T-helper 1 cell treated with Interleukin-12 subunit alpha and Interleukin-12 subunit beta and Interleukin-4 antibody, amounts not matched to agents 30 ng/mL and 1 ng/mL, for 36 hours (primary cell): ENCODE measurements around the gene OR10A6. TPM values are rescaled to one million over a fixed set of nuclear protein-coding genes. Genes with fewer than 3 reads are reported as not detected.

ENCODE experiments used
- intact Hi-C: fragments of 100-400 bp; cut with micrococcal nuclease; formaldehyde crosslinking; loops from one replicate; pipeline ENCODE4 v1.15.1; 2024
- total RNA-seq: library from RNA; stranded (reverse); gene quantifications from 2 replicates; pipeline ENCODE4 v1.2.3, GENCODE V29; 2022

OR10A6 gene
- total RNA-seq, 1 donor from 2014 or later, result not detected

GRCh38 chr11:7910286-7910788 is 20.7 kb downstream of the OR10A6 start:
- intact Hi-C loops, result no loop called here

- intact Hi-C loops, result no loop called here
Observed at GRCh38 chr11:7909585-7910285, 21.3 kb downstream of the OR10A6 start.

GRCh38 chr11:7907121-7907520 is 23.9 kb downstream of the OR10A6 start:
- intact Hi-C loops, result no loop called here

- intact Hi-C loops, result no loop called here
Observed at GRCh38 chr11:7906481-7906880, 24.6 kb downstream of the OR10A6 start.

- intact Hi-C loops, result no loop called here
Observed at GRCh38 chr11:7905961-7906429, 25.1 kb downstream of the OR10A6 start.

- intact Hi-C loops, result no loop called here
Observed at GRCh38 chr11:7905549-7905948, 25.5 kb downstream of the OR10A6 start.

- intact Hi-C loops, result no loop called here
Observed at GRCh38 chr11:7904917-7905316, 26.2 kb downstream of the OR10A6 start.

GRCh38 chr11:7903940-7904339 is 27.1 kb downstream of the OR10A6 start:
- intact Hi-C loops, result no loop called here

GRCh38 chr11:7901319-7901854 is 29.7 kb downstream of the OR10A6 start:
- intact Hi-C loops, result no loop called here

- intact Hi-C loops, result no loop called here
Observed at GRCh38 chr11:7900686-7901085, 30.4 kb downstream of the OR10A6 start.

GRCh38 chr11:7899418-7899817 is 31.6 kb downstream of the OR10A6 start:
- intact Hi-C loops, result no loop called here

- intact Hi-C loops, result no loop called here
Observed at GRCh38 chr11:7898666-7899283, 32.3 kb downstream of the OR10A6 start.

- intact Hi-C loops, result no loop called here
Observed at GRCh38 chr11:7896009-7896785, 34.9 kb downstream of the OR10A6 start.

- intact Hi-C loops, result no loop called here
Observed at GRCh38 chr11:7894251-7894650, 36.8 kb downstream of the OR10A6 start.

- intact Hi-C loops, result loop anchor here (1.0 kb wide), 1 partner anchor 206 kb away; no protein-coding TSS in a partner anchor
Observed at GRCh38 chr11:7893796-7894195, 37.3 kb downstream of the OR10A6 start.

GRCh38 chr11:7892840-7893254 is 38.2 kb downstream of the OR10A6 start:
- intact Hi-C loops, result loop anchor here (1.0 kb wide), 2 partner anchors 94 to 206 kb away; partner anchors contain the start of gene EIF3F

GRCh38 chr11:7892059-7892699 is 38.9 kb downstream of the OR10A6 start:
- intact Hi-C loops, result loop anchor here (1.0 kb wide), 1 partner anchor 95 kb away; the partner anchor contains the start of gene EIF3F

- intact Hi-C loops, result no loop called here
Observed at GRCh38 chr11:7890417-7891172, 40.5 kb downstream of the OR10A6 start.

GRCh38 chr11:7889985-7890384 is 41.1 kb downstream of the OR10A6 start:
- intact Hi-C loops, result no loop called here

- intact Hi-C loops, result no loop called here
Observed at GRCh38 chr11:7882860-7883259, 48.2 kb downstream of the OR10A6 start.
